GM12872 (cell line): ENCODE results near the gene ASAP3.

Experiments
- TF ChIP-seq, protein P1 (sequence below): IDR thresholded peaks from 3 replicates; pipeline ENCODE4 v1.5.1; 2011; ENCODE audit warnings: low read depth, mild to moderate bottlenecking, low read length, moderate library complexity; ENCODE audit not compliant: insufficient read depth

Gene ASAP3

DNA sequence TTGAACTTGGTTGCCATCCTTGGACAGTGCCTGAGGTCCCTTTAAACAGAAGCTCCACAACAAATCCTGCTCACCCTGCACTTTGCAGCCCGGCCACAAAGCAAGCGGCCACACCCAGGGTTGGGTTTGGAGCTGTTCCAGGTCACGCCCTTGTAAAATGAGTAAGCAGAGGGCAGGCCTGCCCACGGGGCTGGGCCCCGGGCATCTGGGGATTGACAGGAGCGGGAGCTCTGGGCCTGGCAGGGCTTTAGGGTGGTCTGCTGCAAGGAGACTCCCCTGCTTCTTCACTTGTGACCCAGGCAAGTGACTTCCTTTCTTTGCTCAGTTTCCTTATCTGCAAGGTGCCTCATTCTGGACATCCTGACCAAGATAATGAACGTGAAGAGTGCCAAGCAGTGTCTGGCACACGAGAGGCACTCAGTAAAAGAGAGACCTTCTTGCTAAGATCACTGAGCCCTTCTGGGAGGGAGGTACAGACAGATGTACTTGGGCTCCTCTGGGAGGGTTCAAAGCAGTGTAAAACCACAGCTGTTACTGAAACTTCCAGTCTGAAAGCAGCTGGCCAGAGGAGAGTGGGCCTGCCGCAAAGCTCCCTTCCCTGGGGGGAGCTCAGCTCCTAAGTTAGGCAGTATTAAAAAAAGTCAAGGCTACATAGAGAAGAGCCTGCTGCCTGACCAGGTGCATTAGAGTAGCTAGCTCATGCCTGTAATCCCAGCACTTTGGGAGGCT lies 44.4 kb upstream of the ASAP3 start:
- TF ChIP-seq, protein P1, sequence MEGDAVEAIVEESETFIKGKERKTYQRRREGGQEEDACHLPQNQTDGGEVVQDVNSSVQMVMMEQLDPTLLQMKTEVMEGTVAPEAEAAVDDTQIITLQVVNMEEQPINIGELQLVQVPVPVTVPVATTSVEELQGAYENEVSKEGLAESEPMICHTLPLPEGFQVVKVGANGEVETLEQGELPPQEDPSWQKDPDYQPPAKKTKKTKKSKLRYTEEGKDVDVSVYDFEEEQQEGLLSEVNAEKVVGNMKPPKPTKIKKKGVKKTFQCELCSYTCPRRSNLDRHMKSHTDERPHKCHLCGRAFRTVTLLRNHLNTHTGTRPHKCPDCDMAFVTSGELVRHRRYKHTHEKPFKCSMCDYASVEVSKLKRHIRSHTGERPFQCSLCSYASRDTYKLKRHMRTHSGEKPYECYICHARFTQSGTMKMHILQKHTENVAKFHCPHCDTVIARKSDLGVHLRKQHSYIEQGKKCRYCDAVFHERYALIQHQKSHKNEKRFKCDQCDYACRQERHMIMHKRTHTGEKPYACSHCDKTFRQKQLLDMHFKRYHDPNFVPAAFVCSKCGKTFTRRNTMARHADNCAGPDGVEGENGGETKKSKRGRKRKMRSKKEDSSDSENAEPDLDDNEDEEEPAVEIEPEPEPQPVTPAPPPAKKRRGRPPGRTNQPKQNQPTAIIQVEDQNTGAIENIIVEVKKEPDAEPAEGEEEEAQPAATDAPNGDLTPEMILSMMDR = no peak

DNA sequence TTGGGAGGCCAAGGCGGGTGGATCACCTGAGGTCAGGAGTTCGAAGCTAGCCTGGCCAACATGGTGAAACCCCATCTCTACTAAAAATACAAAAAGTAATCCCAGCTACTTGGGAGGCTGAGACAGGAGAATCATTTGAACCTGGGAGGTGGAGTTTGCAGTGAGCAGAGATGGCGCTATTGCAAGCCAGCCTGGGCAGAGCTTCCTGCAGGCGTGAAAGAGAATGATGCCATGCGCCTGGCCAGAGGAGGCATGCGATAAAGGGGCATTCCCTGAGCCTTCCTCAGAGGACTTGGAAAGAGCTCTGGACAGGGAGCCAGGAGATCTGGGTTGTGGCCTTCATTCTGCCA lies 43.9 kb upstream of the ASAP3 start:
- TF ChIP-seq, protein P1 = no peak

DNA sequence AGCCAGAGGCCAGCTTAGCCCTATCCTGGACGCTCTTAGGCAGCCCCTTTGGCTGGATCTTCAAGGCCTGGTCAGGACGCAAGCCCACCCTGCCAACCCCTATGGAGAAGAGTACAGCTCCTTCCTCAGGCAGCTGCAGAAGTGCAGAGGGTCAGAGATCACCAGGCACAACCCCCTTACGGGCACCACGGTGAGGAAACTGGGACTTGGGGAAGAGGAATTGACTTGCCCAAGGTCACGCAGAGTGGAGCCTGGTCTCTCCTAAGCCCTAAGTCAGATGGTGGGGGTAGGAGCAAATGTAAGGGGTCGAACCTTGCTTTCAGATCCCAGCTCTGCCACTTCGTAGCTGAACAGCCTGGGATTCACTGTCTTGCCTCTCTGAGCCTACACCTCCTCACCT lies 43.4 kb upstream of the ASAP3 start:
- TF ChIP-seq, protein P1 = no peak

DNA sequence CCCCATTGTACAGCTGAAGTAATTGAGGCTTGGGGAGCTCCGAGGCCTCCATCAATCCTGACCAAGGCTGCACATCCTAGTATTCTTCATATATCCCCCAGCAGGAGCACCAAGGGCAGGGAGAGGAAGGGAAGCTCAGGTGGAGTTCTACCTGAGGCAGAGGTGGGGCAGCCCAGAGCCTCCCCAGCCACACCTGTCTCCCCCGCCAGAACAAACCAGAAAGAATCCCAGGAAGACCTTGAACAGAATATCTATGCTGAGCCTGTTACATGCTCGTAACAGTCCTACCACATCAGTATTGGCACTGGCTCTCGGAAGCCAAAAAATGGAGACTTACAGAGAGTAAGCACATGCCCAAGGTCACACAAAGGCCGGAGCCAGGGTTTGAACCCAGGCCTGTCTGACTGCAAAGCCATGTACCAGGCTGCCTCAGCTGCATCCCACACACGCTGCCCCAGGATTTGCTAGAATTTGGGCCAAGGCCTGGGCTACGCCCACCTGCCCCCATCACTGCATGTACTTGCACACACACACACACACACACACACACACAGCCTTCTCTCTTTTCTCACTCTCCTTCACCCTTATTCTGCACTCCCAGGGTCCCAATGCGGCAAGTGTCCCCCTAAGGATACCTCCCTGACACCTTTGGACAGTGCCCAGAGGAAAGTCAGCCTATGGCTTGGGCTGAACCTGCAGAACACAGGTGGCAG lies 42.5 kb upstream of the ASAP3 start:
- TF ChIP-seq, protein P1 = no peak

DNA sequence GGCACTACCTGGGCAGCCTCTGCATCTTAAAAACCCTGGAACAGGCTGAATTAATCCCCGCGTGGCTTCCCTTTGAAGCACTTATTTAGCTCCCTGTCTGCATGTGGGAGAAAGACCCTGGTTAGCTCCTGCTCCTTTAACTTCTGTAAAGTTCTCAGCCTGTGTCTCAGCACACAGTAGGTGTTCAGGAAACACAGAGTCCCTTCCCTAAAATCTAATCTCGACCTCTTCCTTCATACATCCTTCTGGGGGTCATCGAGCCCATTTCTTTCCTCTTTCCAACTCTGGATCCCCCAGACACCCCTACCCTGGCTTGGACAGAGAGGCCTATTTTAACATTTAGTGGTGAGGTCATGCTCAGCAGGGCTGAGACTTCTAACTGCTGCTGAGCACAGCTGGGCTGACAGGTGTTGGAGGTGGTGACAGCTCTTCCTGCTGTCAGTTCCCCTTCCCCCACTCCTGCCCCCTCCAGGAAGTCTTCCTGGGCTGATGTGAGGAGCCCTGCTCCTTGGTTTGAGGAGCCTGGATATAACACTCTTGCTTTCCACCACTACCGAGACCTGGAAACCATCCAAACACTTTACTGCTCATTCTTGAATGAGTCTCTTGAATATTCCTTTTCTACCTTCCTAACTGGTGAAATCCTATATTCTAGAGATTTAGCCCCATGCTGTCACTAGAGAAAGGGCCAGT lies 41.7 kb upstream of the ASAP3 start:
- TF ChIP-seq, protein P1 = no peak

DNA sequence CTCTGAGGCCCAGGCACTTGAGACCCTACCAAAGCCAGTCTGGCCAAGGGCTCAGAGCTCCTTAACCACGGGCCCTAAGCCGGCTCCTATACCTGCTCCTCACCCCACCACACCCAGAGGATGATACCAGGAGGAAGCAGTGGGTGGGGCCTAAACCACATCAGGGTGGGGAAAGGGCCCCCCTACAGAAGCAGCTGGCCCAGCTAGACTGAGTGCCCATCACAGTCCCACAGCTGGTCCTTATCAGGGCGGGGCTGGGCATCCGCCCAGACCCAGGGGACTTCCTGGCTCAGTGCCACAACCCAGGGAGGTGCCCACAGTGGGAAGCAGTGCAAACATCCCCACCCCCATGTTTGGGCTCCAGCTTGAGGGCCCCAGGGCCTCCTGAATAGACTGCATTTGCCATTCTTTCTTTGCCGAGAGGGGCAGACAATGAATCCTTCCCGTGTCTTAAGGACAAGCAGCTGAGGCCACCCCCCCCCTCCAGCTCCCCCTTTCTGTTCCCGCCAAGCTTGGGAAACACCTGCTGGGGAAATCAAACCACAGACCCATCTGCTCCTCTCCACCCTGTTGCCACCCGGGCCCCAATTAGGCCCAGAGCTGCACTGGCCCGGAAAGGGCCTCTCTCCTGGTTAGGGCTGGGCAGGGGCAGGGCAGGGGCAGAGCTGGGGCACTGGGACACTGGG lies 40.9 kb upstream of the ASAP3 start:
- TF ChIP-seq, protein P1 = no peak

DNA sequence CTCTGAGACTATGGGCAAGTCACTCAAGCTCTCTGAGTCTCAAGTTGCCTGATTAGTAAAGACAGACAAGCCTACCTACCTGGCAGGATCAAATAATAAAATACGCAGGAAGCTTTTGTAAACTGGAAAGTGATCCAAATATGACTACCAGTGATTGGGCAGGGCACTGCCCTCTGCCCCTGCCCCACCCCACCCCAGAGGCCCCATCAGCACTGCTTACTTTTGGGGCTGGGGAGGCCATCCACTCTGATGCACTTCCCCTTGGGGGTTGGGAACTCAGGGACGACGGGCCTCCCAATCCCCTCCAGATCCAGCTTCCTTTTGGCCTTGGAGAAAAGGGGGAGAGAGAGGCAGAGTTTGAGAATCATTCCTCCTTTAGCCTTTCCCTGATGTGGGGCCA lies 40.2 kb upstream of the ASAP3 start:
- TF ChIP-seq, protein P1 = no peak
